ENCODE measurements around the gene REL.

The REL gene

GRCh38 chr2:60938301-60938700 is 56.9 kb downstream of the REL start:
- H3K36me3 ChIP-seq (ENCODE audit: insufficient read depth, low read length), result no peaks in the 10 kb centered on the region; the same call in 1 of the 2 replicates

GRCh38 chr2:60939622-60940021 is 58.2 kb downstream of the REL start:
- no peak for TF ChIP-seq EZH2 (IDR thresholded peaks at IDR 0.05; ENCODE audit: borderline replicate concordance, low read depth, low read length, severe bottlenecking)
- TF ChIP-seq, protein P1, sequence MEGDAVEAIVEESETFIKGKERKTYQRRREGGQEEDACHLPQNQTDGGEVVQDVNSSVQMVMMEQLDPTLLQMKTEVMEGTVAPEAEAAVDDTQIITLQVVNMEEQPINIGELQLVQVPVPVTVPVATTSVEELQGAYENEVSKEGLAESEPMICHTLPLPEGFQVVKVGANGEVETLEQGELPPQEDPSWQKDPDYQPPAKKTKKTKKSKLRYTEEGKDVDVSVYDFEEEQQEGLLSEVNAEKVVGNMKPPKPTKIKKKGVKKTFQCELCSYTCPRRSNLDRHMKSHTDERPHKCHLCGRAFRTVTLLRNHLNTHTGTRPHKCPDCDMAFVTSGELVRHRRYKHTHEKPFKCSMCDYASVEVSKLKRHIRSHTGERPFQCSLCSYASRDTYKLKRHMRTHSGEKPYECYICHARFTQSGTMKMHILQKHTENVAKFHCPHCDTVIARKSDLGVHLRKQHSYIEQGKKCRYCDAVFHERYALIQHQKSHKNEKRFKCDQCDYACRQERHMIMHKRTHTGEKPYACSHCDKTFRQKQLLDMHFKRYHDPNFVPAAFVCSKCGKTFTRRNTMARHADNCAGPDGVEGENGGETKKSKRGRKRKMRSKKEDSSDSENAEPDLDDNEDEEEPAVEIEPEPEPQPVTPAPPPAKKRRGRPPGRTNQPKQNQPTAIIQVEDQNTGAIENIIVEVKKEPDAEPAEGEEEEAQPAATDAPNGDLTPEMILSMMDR (IDR thresholded peaks at IDR 0.05; ENCODE audit: borderline replicate concordance, extremely low read depth, low read length, poor library complexity, severe bottlenecking), result no peak
- H4K20me1 ChIP-seq (ENCODE audit: insufficient read depth, low read length), result no peaks in the 10 kb centered on the region
- H3K9me3 ChIP-seq (ENCODE audit: insufficient read depth, low read length, severe bottlenecking), result no peaks in the 10 kb centered on the region
- H3K36me3 ChIP-seq (ENCODE audit: insufficient read depth, low read length), result no peaks in the 10 kb centered on the region; the same call in 1 of the 2 replicates
- no peak overlapping the region for H3K9ac ChIP-seq (ENCODE audit: low read depth, low read length)
- H2AFZ ChIP-seq (ENCODE audit: low read depth, low read length), result no peak overlapping the region
- H3K27ac ChIP-seq (ENCODE audit: low read length), result no peak overlapping the region
- DNase-seq (no peak), ATAC-seq (ENCODE audit: insufficient read depth, low read depth) (peak; percentile 55; the same call in 2 of the 3 replicates)
- H3K79me2 ChIP-seq (ENCODE audit: insufficient read depth, low read length), result no peaks in the 10 kb centered on the region
- no peak overlapping the region for H3K4me2 ChIP-seq (ENCODE audit: insufficient read depth, low read length)
- H3K4me1 ChIP-seq (ENCODE audit: insufficient read depth, low read length), result no peaks in the 10 kb centered on the region
- H3K4me3 ChIP-seq (ENCODE audit: low read depth in 1 of 2, low read length in 2 of 2), result no peak overlapping the region
- no peaks in the 10 kb centered on the region for H3K27me3 ChIP-seq (ENCODE audit: insufficient read depth, low read length, poor library complexity)

More at GRCh38 chr2:60938301-60938700, 56.9 kb downstream of the REL start:
- no peaks in the 10 kb centered on the region for H3K9me3 ChIP-seq (ENCODE audit: insufficient read depth, low read length, severe bottlenecking)
- H3K79me2 ChIP-seq (ENCODE audit: insufficient read depth, low read length), result no peaks in the 10 kb centered on the region
- no peaks in the 10 kb centered on the region for H3K27me3 ChIP-seq (ENCODE audit: insufficient read depth, low read length, poor library complexity)
- ATAC-seq (ENCODE audit: insufficient read depth, low read depth), result no peak
- no peaks in the 10 kb centered on the region for H4K20me1 ChIP-seq (ENCODE audit: insufficient read depth, low read length)
- no peak overlapping the region for H3K4me2 ChIP-seq (ENCODE audit: insufficient read depth, low read length)
- no peaks in the 10 kb centered on the region for H3K4me1 ChIP-seq (ENCODE audit: insufficient read depth, low read length)
- H3K9ac ChIP-seq (ENCODE audit: low read depth, low read length), result no peak overlapping the region
- DNase-seq, result no peak
- no peak overlapping the region for H2AFZ ChIP-seq (ENCODE audit: low read depth, low read length)
- H3K27ac ChIP-seq (ENCODE audit: low read length), result no peak overlapping the region
- TF ChIP-seq, protein P1 (IDR thresholded peaks at IDR 0.05; ENCODE audit: borderline replicate concordance, extremely low read depth, low read length, poor library complexity, severe bottlenecking), result no peak
- TF ChIP-seq EZH2 (IDR thresholded peaks at IDR 0.05; ENCODE audit: borderline replicate concordance, low read depth, low read length, severe bottlenecking), result no peak
- no peak overlapping the region for H3K4me3 ChIP-seq (ENCODE audit: low read depth in 1 of 2, low read length in 2 of 2)

DNA sequence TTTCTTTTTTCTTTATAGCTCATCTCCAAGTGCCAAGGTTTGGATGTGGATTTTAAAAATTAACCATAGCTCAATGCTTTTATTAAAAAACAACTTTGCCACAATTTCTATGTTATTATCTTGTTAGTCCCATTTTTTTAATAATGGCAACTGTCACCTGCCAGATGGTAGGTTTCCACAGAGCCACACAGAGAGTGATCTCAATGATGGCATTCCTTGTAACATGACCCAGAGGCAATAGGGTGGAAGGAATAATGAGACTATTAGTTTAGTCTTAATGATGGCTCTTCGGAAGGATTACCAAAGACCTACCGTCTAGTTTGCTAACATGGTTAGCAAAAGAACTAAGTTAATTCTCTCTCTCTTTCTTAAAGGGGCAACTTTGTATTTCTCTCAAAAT is 64.0 kb downstream of the REL start:
- H2AFZ ChIP-seq (ENCODE audit: low read depth, low read length), result no peak overlapping the region
- no peak overlapping the region for H3K4me3 ChIP-seq (ENCODE audit: low read depth in 1 of 2, low read length in 2 of 2)
- H4K20me1 ChIP-seq (ENCODE audit: insufficient read depth, low read length), result no peaks in the 10 kb centered on the region
- no peak overlapping the region for H3K9ac ChIP-seq (ENCODE audit: low read depth, low read length)
- H3K27me3 ChIP-seq (ENCODE audit: insufficient read depth, low read length, poor library complexity), result no peaks in the 10 kb centered on the region
- H3K27ac ChIP-seq (ENCODE audit: low read length), result no peak overlapping the region
- no peaks in the 10 kb centered on the region for H3K4me1 ChIP-seq (ENCODE audit: insufficient read depth, low read length)
- ATAC-seq (ENCODE audit: insufficient read depth, low read depth), result no peak
- no peaks in the 10 kb centered on the region for H3K79me2 ChIP-seq (ENCODE audit: insufficient read depth, low read length)
- DNase-seq, result no peak
- H3K9me3 ChIP-seq (ENCODE audit: insufficient read depth, low read length, severe bottlenecking), result no peaks in the 10 kb centered on the region
- TF ChIP-seq, protein P1 (IDR thresholded peaks at IDR 0.05; ENCODE audit: borderline replicate concordance, extremely low read depth, low read length, poor library complexity, severe bottlenecking), result no peak
- no peak for TF ChIP-seq EZH2 (IDR thresholded peaks at IDR 0.05; ENCODE audit: borderline replicate concordance, low read depth, low read length, severe bottlenecking)
- no peak overlapping the region for H3K4me2 ChIP-seq (ENCODE audit: insufficient read depth, low read length)
- peaks cover 3% of the 10 kb centered on the region; the same call in 1 of the 2 replicates for H3K36me3 ChIP-seq (ENCODE audit: insufficient read depth, low read length)

DNA sequence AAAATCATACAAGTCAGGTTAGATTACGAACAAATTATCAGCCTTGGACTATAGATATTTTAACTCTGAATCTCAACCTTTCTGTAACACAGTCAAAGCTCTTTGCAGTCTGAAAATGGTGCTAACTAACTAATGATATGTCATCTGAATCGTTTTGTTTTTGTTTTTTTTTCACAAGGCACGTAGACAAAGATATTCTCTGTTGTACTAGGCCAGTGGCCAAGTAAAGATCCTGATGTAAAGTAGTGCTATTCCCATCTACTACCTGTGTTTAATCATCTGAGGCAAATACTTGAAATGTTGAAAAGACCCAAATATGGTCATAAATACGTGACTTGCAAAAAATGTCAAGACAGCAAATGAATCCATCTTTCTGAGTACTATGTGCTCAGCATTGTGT is 65.7 kb downstream of the REL start:
- Histone ChIP-seq H4K20me1 (ENCODE audit: insufficient read depth, low read length) (no peaks in the 10 kb centered on the region), H3K9me3 (ENCODE audit: insufficient read depth, low read length, severe bottlenecking) (no peaks in the 10 kb centered on the region), H3K36me3 (ENCODE audit: insufficient read depth, low read length) (peaks cover 3% of the 10 kb centered on the region; the same call in 1 of the 2 replicates), H3K4me2 (ENCODE audit: insufficient read depth, low read length) (no peak overlapping the region), H3K4me3 (ENCODE audit: low read depth in 1 of 2, low read length in 2 of 2) (no peak overlapping the region), H3K4me1 (ENCODE audit: insufficient read depth, low read length) (no peaks in the 10 kb centered on the region), H3K27ac (ENCODE audit: low read length) (no peak overlapping the region), H3K79me2 (ENCODE audit: insufficient read depth, low read length) (no peaks in the 10 kb centered on the region), H3K9ac (ENCODE audit: low read depth, low read length) (no peak overlapping the region), H2AFZ (ENCODE audit: low read depth, low read length) (no peak overlapping the region), H3K27me3 (ENCODE audit: insufficient read depth, low read length, poor library complexity) (no peaks in the 10 kb centered on the region)
- no peak for DNase-seq
- no peak for ATAC-seq (ENCODE audit: insufficient read depth, low read depth)
- TF ChIP-seq, protein P1 (IDR thresholded peaks at IDR 0.05; ENCODE audit: borderline replicate concordance, extremely low read depth, low read length, poor library complexity, severe bottlenecking), result no peak
- no peak for TF ChIP-seq EZH2 (IDR thresholded peaks at IDR 0.05; ENCODE audit: borderline replicate concordance, low read depth, low read length, severe bottlenecking)

All from DND-41 (cell line).